T-cell (primary cell): ENCODE measurements around the gene DGKZ. TPM values are rescaled to one million over a fixed set of nuclear protein-coding genes. Genes with fewer than 3 reads are reported as not detected.

Source experiments
- ATAC-seq, 4 experiments: fragments of 200-7000 bp in 3 of 4; fragments of 150-1000 bp in 1 of 4; cut with Tn5 transposase; replicated peaks in 1 of 4; 1 replicate in 3 of 4; 2 replicates in 1 of 4; pipeline ENCODE4 v1.10.0; 2021; ENCODE audit warnings: moderate library complexity in 3 of 4, mild to moderate bottlenecking in 2 of 4, moderate number of reproducible peaks in 1 of 4
- CTCF ChIA-PET, 2 donors: fragments of 300-600 bp; sonication (Branson Sonifier 250); formaldehyde crosslinking; loops; one replicate each; lab custom pipeline; 2022; ENCODE audit warnings: antibody characterized with exemption in 2 of 2; lab: Charles Lee
- POLR2A ChIA-PET, 2 donors: fragments of 300-600 bp; sonication (Branson Sonifier 250); formaldehyde crosslinking; loops; one replicate each; lab custom pipeline; 2022; ENCODE audit warnings: antibody characterized with exemption in 2 of 2; lab: Charles Lee
- DNase-seq, 35 experiments: peaks; one replicate each; pipeline versions ENCODE4 v3.0.0 to v3.0.0-alpha.2; 2013 to 2023
- H3K27ac ChIP-seq: one replicate; pipeline ENCODE4 v1.5.1; 2013; ENCODE audit warnings: low read length
- H3K27me3 ChIP-seq, 2 experiments: replicated peaks in 1 of 2; 1 replicate in 1 of 2; 2 replicates in 1 of 2; pipeline versions ENCODE4 v1.6.1 to v1.7.0; 2013; ENCODE audit warnings: low read length in 1 of 2, mixed read lengths in 1 of 2; ENCODE audit not compliant: control insufficient read depth in 2 of 2, insufficient read depth in 2 of 2; ENCODE audit errors: extremely low read depth in 1 of 2
- H3K36me3 ChIP-seq, 2 donors: 1 replicate in 1 of 2; 2 replicates in 1 of 2; pipeline versions ENCODE4 v1.6.1 to v1.7.0; 2013; ENCODE audit warnings: low read length in 1 of 2; ENCODE audit not compliant: control insufficient read depth in 2 of 2, insufficient read depth in 1 of 2; ENCODE audit errors: extremely low read depth in 1 of 2
- H3K4me1 ChIP-seq, 2 experiments: 1 replicate in 1 of 2; 2 replicates in 1 of 2; pipeline versions ENCODE4 v1.6.1 to v1.7.0; 2013; ENCODE audit warnings: low read length in 2 of 2, mixed read lengths in 1 of 2; ENCODE audit not compliant: insufficient read depth in 2 of 2, control insufficient read depth in 1 of 2; ENCODE audit errors: extremely low read depth in 1 of 2
- H3K4me3 ChIP-seq, 2 donors: 1 replicate in 1 of 2; 2 replicates in 1 of 2; pipeline versions ENCODE4 v1.5.1 to v1.7.0; 2013; ENCODE audit warnings: mild to moderate bottlenecking in 2 of 2, low read length in 1 of 2, moderate library complexity in 1 of 2; ENCODE audit not compliant: control insufficient read depth in 1 of 2; ENCODE audit errors: extremely low read depth in 1 of 2
- H3K9me3 ChIP-seq: 2 replicates; pipeline ENCODE4 v1.7.0; 2013
- H3K27ac Mint-ChIP-seq, 2 donors: one replicate each; pipeline ENCODE4 v1.8.0; 2020 to 2021; ENCODE audit warnings: mild to moderate bottlenecking in 2 of 2, mixed read lengths in 2 of 2
- H3K27me3 Mint-ChIP-seq, 2 donors: one replicate each; pipeline ENCODE4 v1.8.0; 2021 to 2022; ENCODE audit warnings: mixed read lengths in 2 of 2
- H3K36me3 Mint-ChIP-seq: one replicate; pipeline ENCODE4 v1.8.0; 2021; ENCODE audit warnings: mixed read lengths
- H3K4me1 Mint-ChIP-seq, 3 donors: one replicate each; pipeline ENCODE4 v1.8.0; 2020 to 2022; ENCODE audit warnings: mixed read lengths in 3 of 3, mild to moderate bottlenecking in 1 of 3
- H3K4me3 Mint-ChIP-seq, 3 donors: one replicate each; pipeline ENCODE4 v1.8.0; 2020 to 2022; ENCODE audit warnings: mild to moderate bottlenecking in 3 of 3, mixed read lengths in 3 of 3, moderate library complexity in 3 of 3
- H3K9me3 Mint-ChIP-seq, 3 donors: one replicate each; pipeline ENCODE4 v1.8.0; 2020 to 2022; ENCODE audit warnings: mixed read lengths in 3 of 3
- WGBS: methylation state at CpG from one replicate; pipeline ENCODE4 v1.1.5; 2013; ENCODE audit warnings: missing lambda C conversion rate; ENCODE audit not compliant: insufficient coverage; 5-methylcytosine and 5-hydroxymethylcytosine counted together
- total RNA-seq, 35 experiments: library from RNA in 6 of 35; stranded (reverse) in 6 of 35; fragments of 120-200 nt in 1 of 35; gene quantifications; one replicate each; pipeline versions ENCODE4 v1.2.1 to v1.2.4 and lab custom pipeline; 2013 to 2026

The DGKZ gene
- total RNA-seq, 5 donors from 2014 or later (not counting 1 experiment from before 2014, with no cell fraction given), result 235 to 318 (median 251) TPM

DNA sequence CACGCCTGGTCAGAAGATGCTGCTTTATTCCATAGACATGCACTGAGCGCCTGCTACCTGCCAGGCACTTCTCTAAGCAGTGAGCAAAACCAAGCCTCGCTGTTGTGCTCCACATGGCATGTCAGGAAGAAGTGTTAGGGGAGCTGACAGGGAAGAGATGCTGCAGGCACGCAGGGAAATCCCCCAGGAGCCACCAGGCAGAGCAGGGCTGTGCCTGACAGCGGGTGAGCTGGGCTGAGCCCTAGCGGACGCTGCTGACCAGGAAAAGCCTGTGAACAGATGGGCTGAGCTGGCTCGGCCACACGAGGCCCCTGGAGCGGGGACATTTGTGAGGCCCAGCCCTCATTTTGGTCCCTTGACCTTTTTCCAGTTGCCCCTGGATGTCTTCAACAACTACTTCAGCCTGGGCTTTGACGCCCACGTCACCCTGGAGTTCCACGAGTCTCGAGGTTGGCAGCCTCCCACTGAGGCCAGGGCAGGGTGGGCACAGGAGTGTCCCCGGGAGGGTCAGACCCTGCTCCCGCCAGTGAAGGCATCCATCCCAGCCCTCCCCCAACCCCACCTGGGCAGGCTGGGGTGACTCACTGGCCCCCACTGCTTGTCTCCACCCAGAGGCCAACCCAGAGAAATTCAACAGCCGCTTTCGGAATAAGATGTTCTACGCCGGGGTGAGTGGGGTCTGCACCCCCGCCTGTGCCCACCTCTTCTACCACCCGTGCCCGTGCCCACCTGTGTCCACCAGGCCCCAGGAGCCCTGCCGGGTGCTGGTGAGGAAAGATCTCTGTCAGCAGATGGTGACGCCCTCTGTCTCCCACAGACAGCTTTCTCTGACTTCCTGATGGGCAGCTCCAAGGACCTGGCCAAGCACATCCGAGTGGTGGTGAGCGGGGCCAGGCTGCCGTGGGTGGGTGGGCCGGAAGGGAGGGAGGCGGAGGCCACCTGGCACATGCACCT lies 26.8 kb downstream of the DGKZ start:
- H3K4me1 ChIP-seq, result peaks cover 0 to 11% of the 10 kb centered on the region in 2 experiments
- Mint-ChIP-seq H3K4me3 (no peak overlapping the region), H3K27ac (no peak overlapping the region), H3K4me1 (peaks cover 4 to 17% (median 12%) of the 10 kb centered on the region in 3 donors), H3K9me3 (no peaks in the 10 kb centered on the region), H3K27me3 (no peaks in the 10 kb centered on the region), H3K36me3 (peaks cover 34% of the 10 kb centered on the region)
- H3K9me3 ChIP-seq, result no peaks in the 10 kb centered on the region
- no peaks in the 10 kb centered on the region for H3K27me3 ChIP-seq
- WGBS, result 95% methylated on average over 18 of the region's 30 CpGs
- ChIA-PET POLR2A (no interaction called here), CTCF (interaction anchor here in 1 of 2 donors (0.6 kb wide), 1 partner anchor 22 kb away, joined by 6 read pairs; no protein-coding TSS in a partner anchor)
- no peak overlapping the region for H3K27ac ChIP-seq
- DNase-seq, result no peak
- H3K4me3 ChIP-seq, result no peak overlapping the region
- peaks cover 51 to 83% of the 10 kb centered on the region in 2 donors for H3K36me3 ChIP-seq
- no peak for ATAC-seq

DNA sequence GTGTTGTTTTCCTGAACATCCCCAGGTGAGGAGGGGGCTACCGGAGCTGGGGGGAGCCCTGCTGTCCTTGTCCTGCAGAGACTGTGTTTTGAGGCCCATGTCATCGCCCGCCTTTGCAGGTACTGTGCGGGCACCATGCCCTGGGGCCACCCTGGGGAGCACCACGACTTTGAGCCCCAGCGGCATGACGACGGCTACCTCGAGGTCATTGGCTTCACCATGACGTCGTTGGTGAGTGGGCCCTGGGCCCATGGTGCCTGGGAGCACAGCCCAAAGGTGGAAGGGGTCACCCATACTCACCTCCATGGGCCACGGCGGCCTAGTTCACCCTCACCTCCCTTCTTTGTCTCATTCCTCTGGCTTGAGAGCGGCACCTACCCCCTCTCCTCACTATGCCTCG lies 27.6 kb downstream of the DGKZ start:
- no peak for ATAC-seq
- Mint-ChIP-seq H3K27me3 (no peaks in the 10 kb centered on the region), H3K27ac (no peak overlapping the region), H3K9me3 (no peaks in the 10 kb centered on the region), H3K4me1 (peaks cover 0 to 10% (median 9%) of the 10 kb centered on the region in 3 donors), H3K36me3 (peaks cover 31% of the 10 kb centered on the region), H3K4me3 (no peak overlapping the region)
- Histone ChIP-seq H3K4me1 (peaks cover 0 to 11% of the 10 kb centered on the region in 2 experiments), H3K4me3 (no peak overlapping the region), H3K9me3 (no peaks in the 10 kb centered on the region), H3K27me3 (no peaks in the 10 kb centered on the region), H3K27ac (no peak overlapping the region), H3K36me3 (peaks cover 51 to 75% of the 10 kb centered on the region in 2 donors)
- POLR2A ChIA-PET, result no interaction called here
- DNase-seq, result no peak
- WGBS, result 95% methylated on average over 15 of the region's 15 CpGs
- CTCF ChIA-PET, result no interaction called here

DNA sequence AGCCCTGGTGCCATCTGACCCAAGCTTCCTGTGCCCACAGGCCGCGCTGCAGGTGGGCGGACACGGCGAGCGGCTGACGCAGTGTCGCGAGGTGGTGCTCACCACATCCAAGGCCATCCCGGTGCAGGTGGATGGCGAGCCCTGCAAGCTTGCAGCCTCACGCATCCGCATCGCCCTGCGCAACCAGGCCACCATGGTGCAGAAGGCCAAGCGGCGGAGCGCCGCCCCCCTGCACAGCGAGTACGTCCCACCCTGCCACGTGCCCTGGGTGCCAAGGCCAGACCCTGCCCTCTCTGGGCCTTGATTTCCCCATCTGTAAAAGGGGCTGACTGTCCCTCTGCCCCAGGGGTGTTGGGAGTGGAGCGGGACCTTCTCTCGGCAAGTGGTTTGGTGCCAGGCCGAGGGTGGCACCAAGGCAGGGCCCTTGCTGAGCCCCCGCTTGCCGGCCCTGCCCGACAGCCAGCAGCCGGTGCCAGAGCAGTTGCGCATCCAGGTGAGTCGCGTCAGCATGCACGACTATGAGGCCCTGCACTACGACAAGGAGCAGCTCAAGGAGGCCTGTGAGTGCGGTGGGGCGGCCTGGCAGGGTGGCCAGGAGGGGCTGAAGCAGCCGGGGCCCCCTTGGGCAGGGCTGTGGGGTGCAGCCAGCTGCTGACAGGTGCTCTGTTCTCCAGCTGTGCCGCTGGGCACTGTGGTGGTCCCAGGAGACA lies 28.3 kb downstream of the DGKZ start:
- DNase-seq, result no peak
- ChIA-PET POLR2A (no interaction called here), CTCF (no interaction called here)

GRCh38 chr11:46376258-46377050 lies 29.2 kb downstream of the DGKZ start:
- WGBS, result 95% methylated on average over 19 of the region's 19 CpGs
- Mint-ChIP-seq H3K4me3 (no peak overlapping the region), H3K36me3 (peaks cover 28% of the 10 kb centered on the region), H3K27ac (no peak overlapping the region), H3K27me3 (no peaks in the 10 kb centered on the region), H3K4me1 (peaks cover 2 to 10% (median 8%) of the 10 kb centered on the region in 3 donors), H3K9me3 (no peaks in the 10 kb centered on the region)
- no peaks in the 10 kb centered on the region for H3K9me3 ChIP-seq
- H3K27ac ChIP-seq, result no peak overlapping the region
- no peak overlapping the region for H3K4me3 ChIP-seq
- DNase-seq, result no peak
- H3K4me1 ChIP-seq, result peaks cover 0 to 21% of the 10 kb centered on the region in 2 experiments
- ChIA-PET POLR2A (interaction anchor here (0.7 kb wide), 2 partner anchors 11 to 163 kb away, joined by 3 read pairs; no protein-coding TSS in a partner anchor), CTCF (no interaction called here)
- peaks cover 0 to 3% of the 10 kb centered on the region in 2 experiments for H3K27me3 ChIP-seq
- ATAC-seq, result no peak
- H3K36me3 ChIP-seq, result peaks cover 40 to 61% of the 10 kb centered on the region in 2 donors

More for the DNA sequence above, 28.3 kb downstream of the DGKZ start:
- Mint-ChIP-seq H3K27ac (no peak overlapping the region), H3K9me3 (no peaks in the 10 kb centered on the region), H3K27me3 (no peaks in the 10 kb centered on the region), H3K4me1 (peaks cover 2 to 10% (median 8%) of the 10 kb centered on the region in 3 donors), H3K4me3 (no peak overlapping the region), H3K36me3 (peaks cover 28% of the 10 kb centered on the region)
- peaks cover 0 to 15% of the 10 kb centered on the region in 2 experiments for H3K4me1 ChIP-seq
- no peak for ATAC-seq
- H3K36me3 ChIP-seq, result peaks cover 46 to 68% of the 10 kb centered on the region in 2 donors
- H3K27me3 ChIP-seq, result no peaks in the 10 kb centered on the region
- WGBS, result 93% methylated on average over 36 of the region's 38 CpGs
- H3K9me3 ChIP-seq, result no peaks in the 10 kb centered on the region
- H3K4me3 ChIP-seq, result no peak overlapping the region
- H3K27ac ChIP-seq, result no peak overlapping the region

DNA sequence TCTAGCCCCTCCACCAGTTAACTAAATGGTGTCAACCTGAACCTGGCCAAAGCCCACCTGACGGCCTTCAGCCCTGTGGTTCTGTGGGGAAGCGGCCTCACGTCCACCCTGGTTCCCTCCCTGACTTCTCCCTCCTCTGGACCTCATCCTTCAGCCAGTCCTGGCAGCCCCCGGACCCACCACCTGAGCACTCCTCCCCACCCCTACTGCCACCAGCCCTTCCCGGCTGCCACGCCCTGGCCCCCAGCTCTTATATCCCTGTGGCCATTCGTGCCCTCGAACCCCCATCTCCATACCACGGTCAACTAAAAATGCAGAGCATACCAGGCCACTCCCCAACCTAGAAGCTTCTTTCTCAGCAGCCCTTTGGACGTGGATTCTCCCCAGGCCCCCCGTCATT lies 30.0 kb downstream of the DGKZ start:
- Mint-ChIP-seq H3K4me3 (no peak overlapping the region), H3K36me3 (peaks cover 26% of the 10 kb centered on the region)
- 98% methylated on average over 10 of the region's 11 CpGs for WGBS

More for the DNA sequence above, 30.0 kb downstream of the DGKZ start:
- Histone ChIP-seq H3K4me1 (peaks cover 5 to 28% of the 10 kb centered on the region in 2 experiments), H3K27me3 (peaks cover 0 to 9% of the 10 kb centered on the region in 2 experiments), H3K9me3 (no peaks in the 10 kb centered on the region), H3K27ac (no peak overlapping the region), H3K36me3 (peaks cover 31 to 53% of the 10 kb centered on the region in 2 donors), H3K4me3 (no peak overlapping the region)
- H3K4me1 Mint-ChIP-seq, result peaks cover 7 to 11% (median 10%) of the 10 kb centered on the region in 3 donors
- DNase-seq, result no peak
- H3K9me3 Mint-ChIP-seq, result no peaks in the 10 kb centered on the region
- ATAC-seq, result no peak
- H3K27ac Mint-ChIP-seq, result no peak overlapping the region
- ChIA-PET POLR2A (interaction anchor here in 1 of 2 donors (0.7 kb wide), 1 partner anchor 12 kb away, joined by 3 read pairs; no protein-coding TSS in a partner anchor), CTCF (no interaction called here)
- peaks cover 0 to 5% of the 10 kb centered on the region in 2 donors for H3K27me3 Mint-ChIP-seq
